BLaER1 (cell line): ENCODE results near the gene C5AR1.
A peak's percentile ranks its signal among the peaks of the same experiment; 100 is the strongest.
"Not testable (repeated sequence)": the region's sequence is repeated elsewhere in the genome, so short reads cannot be mapped to it uniquely, and the experiment has no call there.

Experiments
- H3K27ac ChIP-seq: shearing (Covaris generic); formaldehyde crosslinking; 2 replicates; pipeline ENCODE4 v1.8.1; 2022
- H3K27me3 ChIP-seq: shearing (Covaris generic); formaldehyde crosslinking; 2 replicates; pipeline ENCODE4 v1.8.1; 2022
- H3K36me3 ChIP-seq: shearing (Covaris generic); formaldehyde crosslinking; 2 replicates; pipeline ENCODE4 v1.8.1; 2022
- H3K4me1 ChIP-seq: shearing (Covaris generic); formaldehyde crosslinking; 2 replicates; pipeline ENCODE4 v1.8.1; 2022
- H3K4me2 ChIP-seq: shearing (Covaris generic); formaldehyde crosslinking; 2 replicates; pipeline ENCODE4 v1.8.1; 2022
- H3K4me3 ChIP-seq: shearing (Covaris generic); formaldehyde crosslinking; 2 replicates; pipeline ENCODE4 v1.8.1; 2022
- H3K9ac ChIP-seq: shearing (Covaris generic); formaldehyde crosslinking; 2 replicates; pipeline ENCODE4 v1.8.1; 2022
- H3K9me3 ChIP-seq: shearing (Covaris generic); formaldehyde crosslinking; 2 replicates; pipeline ENCODE4 v1.8.1; 2022
- H4K20me1 ChIP-seq: shearing (Covaris generic); formaldehyde crosslinking; 2 replicates; pipeline ENCODE4 v1.8.1; 2022
- Cebpa-rat ChIP-seq: shearing (Covaris generic); IDR thresholded peaks from 2 replicates; pipeline ENCODE4 v1.8.1; 2022

Gene C5AR1

GRCh38 chr19:47357788-47358680, 48.4 kb downstream of the C5AR1 start:
- H4K20me1 ChIP-seq: peaks cover 95% of the 10 kb centered on the region
- no peaks in the 10 kb centered on the region for H3K4me1 ChIP-seq
- no peaks in the 10 kb centered on the region for H3K27me3 ChIP-seq
- no peaks in the 10 kb centered on the region for H3K9me3 ChIP-seq
- H3K36me3 ChIP-seq: peaks cover 100% of the 10 kb centered on the region
- no peak for TF ChIP-seq Cebpa-rat
- no peak overlapping the region for H3K9ac ChIP-seq
- no peak overlapping the region for H3K27ac ChIP-seq
- H3K4me3 ChIP-seq: no peak overlapping the region
- H3K4me2 ChIP-seq: no peak overlapping the region

- Histone ChIP-seq H3K9ac (no peak overlapping the region), H3K4me1 (no peaks in the 10 kb centered on the region), H3K4me3 (no peak overlapping the region), H3K27me3 (no peaks in the 10 kb centered on the region), H4K20me1 (peaks cover 94% of the 10 kb centered on the region), H3K27ac (no peak overlapping the region), H3K36me3 (peaks cover 100% of the 10 kb centered on the region), H3K4me2 (no peak overlapping the region), H3K9me3 (no peaks in the 10 kb centered on the region)
- TF ChIP-seq Cebpa-rat: no peak
These were observed 49.3 kb downstream of the C5AR1 start for GRCh38 chr19:47358936-47359335.

GRCh38 chr19:47362321-47362720, 52.7 kb downstream of the C5AR1 start:
- no peaks in the 10 kb centered on the region for H3K27me3 ChIP-seq
- H3K36me3 ChIP-seq: peaks cover 100% of the 10 kb centered on the region
- no peaks in the 10 kb centered on the region for H3K9me3 ChIP-seq
- H3K4me1 ChIP-seq: no peaks in the 10 kb centered on the region
- no peak overlapping the region for H3K4me3 ChIP-seq
- no peak for TF ChIP-seq Cebpa-rat
- peaks cover 71% of the 10 kb centered on the region for H4K20me1 ChIP-seq
- H3K27ac ChIP-seq: no peak overlapping the region
- no peak overlapping the region for H3K9ac ChIP-seq
- no peak overlapping the region for H3K4me2 ChIP-seq

GRCh38 chr19:47363758-47364531, 54.3 kb downstream of the C5AR1 start:
- Histone ChIP-seq H3K9ac (no peak overlapping the region), H3K36me3 (peaks cover 93% of the 10 kb centered on the region)

GRCh38 chr19:47365455-47365854, 55.8 kb downstream of the C5AR1 start:
- H3K36me3 ChIP-seq: peaks cover 93% of the 10 kb centered on the region
- not testable (repeated sequence) for H3K27ac ChIP-seq, H3K4me3 ChIP-seq, H3K9me3 ChIP-seq, H3K4me1 ChIP-seq, H3K4me2 ChIP-seq, H3K27me3 ChIP-seq, H3K9ac ChIP-seq
- peaks cover 59% of the 10 kb centered on the region for H4K20me1 ChIP-seq

More at GRCh38 chr19:47363758-47364531, 54.3 kb downstream of the C5AR1 start:
- Histone ChIP-seq H4K20me1 (peaks cover 57% of the 10 kb centered on the region), H3K4me1 (no peaks in the 10 kb centered on the region), H3K4me3 (no peak overlapping the region), H3K27ac (no peak overlapping the region), H3K9me3 (no peaks in the 10 kb centered on the region), H3K27me3 (no peaks in the 10 kb centered on the region), H3K4me2 (no peak overlapping the region)
- no peak for TF ChIP-seq Cebpa-rat

- Histone ChIP-seq H3K4me1 (no peaks in the 10 kb centered on the region), H3K36me3 (peaks cover 93% of the 10 kb centered on the region), H3K9me3 (no peaks in the 10 kb centered on the region), H3K4me2 (no peak overlapping the region), H3K9ac (0 out of 2 replicates have a peak overlapping the region, but pooled peaks have one; percentile 14), H4K20me1 (peaks cover 39% of the 10 kb centered on the region), H3K27me3 (no peaks in the 10 kb centered on the region), H3K27ac (no peak overlapping the region), H3K4me3 (no peak overlapping the region)
- no peak for TF ChIP-seq Cebpa-rat
These were observed 60.5 kb downstream of the C5AR1 start for GRCh38 chr19:47370045-47370611.

GRCh38 chr19:47371261-47371660, 61.6 kb downstream of the C5AR1 start:
- H3K27me3 ChIP-seq: no peaks in the 10 kb centered on the region
- H3K36me3 ChIP-seq: peaks cover 93% of the 10 kb centered on the region
- no peaks in the 10 kb centered on the region for H3K9me3 ChIP-seq
- H3K4me3 ChIP-seq: no peak overlapping the region
- H3K4me2 ChIP-seq: no peak overlapping the region
- H3K27ac ChIP-seq: no peak overlapping the region
- no peak for TF ChIP-seq Cebpa-rat
- no peak overlapping the region for H3K9ac ChIP-seq
- peaks cover 50% of the 10 kb centered on the region for H4K20me1 ChIP-seq
- no peaks in the 10 kb centered on the region for H3K4me1 ChIP-seq
